ENCODE results near the gene PKHD1.

Gene PKHD1

GRCh38 chr6:51915098-51915497 lies 172.3 kb downstream of the PKHD1 start:
- DNase-seq (ENCODE audit: low spot score) (no peak), ATAC-seq (ENCODE audit: low read depth) (no peak)
- no peaks in the 10 kb centered on the region for H3K36me3 ChIP-seq (ENCODE audit: low read depth)
- H3K9me3 ChIP-seq (ENCODE audit: severe bottlenecking) = no peaks in the 10 kb centered on the region
- H3K4me1 ChIP-seq (ENCODE audit: insufficient read depth, poor library complexity, severe bottlenecking) = no peaks in the 10 kb centered on the region
- TF ChIP-seq, protein P1, sequence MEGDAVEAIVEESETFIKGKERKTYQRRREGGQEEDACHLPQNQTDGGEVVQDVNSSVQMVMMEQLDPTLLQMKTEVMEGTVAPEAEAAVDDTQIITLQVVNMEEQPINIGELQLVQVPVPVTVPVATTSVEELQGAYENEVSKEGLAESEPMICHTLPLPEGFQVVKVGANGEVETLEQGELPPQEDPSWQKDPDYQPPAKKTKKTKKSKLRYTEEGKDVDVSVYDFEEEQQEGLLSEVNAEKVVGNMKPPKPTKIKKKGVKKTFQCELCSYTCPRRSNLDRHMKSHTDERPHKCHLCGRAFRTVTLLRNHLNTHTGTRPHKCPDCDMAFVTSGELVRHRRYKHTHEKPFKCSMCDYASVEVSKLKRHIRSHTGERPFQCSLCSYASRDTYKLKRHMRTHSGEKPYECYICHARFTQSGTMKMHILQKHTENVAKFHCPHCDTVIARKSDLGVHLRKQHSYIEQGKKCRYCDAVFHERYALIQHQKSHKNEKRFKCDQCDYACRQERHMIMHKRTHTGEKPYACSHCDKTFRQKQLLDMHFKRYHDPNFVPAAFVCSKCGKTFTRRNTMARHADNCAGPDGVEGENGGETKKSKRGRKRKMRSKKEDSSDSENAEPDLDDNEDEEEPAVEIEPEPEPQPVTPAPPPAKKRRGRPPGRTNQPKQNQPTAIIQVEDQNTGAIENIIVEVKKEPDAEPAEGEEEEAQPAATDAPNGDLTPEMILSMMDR (IDR thresholded peaks at IDR 0.05; ENCODE audit: poor library complexity, severe bottlenecking) = no peak
- H3K27ac ChIP-seq (ENCODE audit: poor library complexity, severe bottlenecking) = no peak overlapping the region
- no peaks in the 10 kb centered on the region for H3K27me3 ChIP-seq (ENCODE audit: insufficient read depth, poor library complexity, severe bottlenecking)
- H3K4me3 ChIP-seq (ENCODE audit: severe bottlenecking) = no peak overlapping the region

DNA sequence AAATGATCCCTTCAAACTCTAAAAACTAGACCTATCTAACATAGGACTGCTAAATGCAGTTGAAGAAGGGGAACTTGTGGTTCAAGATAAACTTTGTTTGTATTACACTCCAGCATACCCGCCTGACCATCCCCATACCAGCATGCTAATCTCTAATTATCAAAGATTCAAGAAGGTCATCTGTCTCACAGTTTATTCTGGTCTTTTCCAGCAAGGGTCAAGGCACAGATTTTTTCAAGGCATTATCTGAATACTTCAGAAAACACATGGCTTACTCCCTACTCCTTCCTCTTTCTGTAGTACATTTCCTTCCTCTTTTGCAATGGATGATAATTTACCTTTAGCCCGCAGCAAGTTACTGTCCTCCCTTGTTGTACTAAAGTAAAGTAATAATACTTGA lies 174.1 kb downstream of the PKHD1 start:
- TF ChIP-seq, protein P1 (IDR thresholded peaks at IDR 0.05; ENCODE audit: poor library complexity, severe bottlenecking) = no peak

GRCh38 chr6:51910851-51911250 lies 176.6 kb downstream of the PKHD1 start:
- Histone ChIP-seq H3K27me3 (ENCODE audit: insufficient read depth, poor library complexity, severe bottlenecking) (no peaks in the 10 kb centered on the region), H3K36me3 (ENCODE audit: low read depth) (no peaks in the 10 kb centered on the region), H3K9me3 (ENCODE audit: severe bottlenecking) (no peaks in the 10 kb centered on the region), H3K4me1 (ENCODE audit: insufficient read depth, poor library complexity, severe bottlenecking) (no peaks in the 10 kb centered on the region), H3K4me3 (ENCODE audit: severe bottlenecking) (no peak overlapping the region), H3K27ac (ENCODE audit: poor library complexity, severe bottlenecking) (no peak overlapping the region)
- TF ChIP-seq, protein P1 (IDR thresholded peaks at IDR 0.05; ENCODE audit: poor library complexity, severe bottlenecking) = no peak
- ATAC-seq (ENCODE audit: low read depth) (no peak), DNase-seq (ENCODE audit: low spot score) (no peak)

More for the DNA sequence above, 174.1 kb downstream of the PKHD1 start:
- Histone ChIP-seq H3K36me3 (ENCODE audit: low read depth) (no peaks in the 10 kb centered on the region), H3K4me1 (ENCODE audit: insufficient read depth, poor library complexity, severe bottlenecking) (no peaks in the 10 kb centered on the region), H3K4me3 (ENCODE audit: severe bottlenecking) (no peak overlapping the region), H3K27me3 (ENCODE audit: insufficient read depth, poor library complexity, severe bottlenecking) (no peaks in the 10 kb centered on the region), H3K9me3 (ENCODE audit: severe bottlenecking) (no peaks in the 10 kb centered on the region), H3K27ac (ENCODE audit: poor library complexity, severe bottlenecking) (no peak overlapping the region)
- ATAC-seq (ENCODE audit: low read depth) (no peak), DNase-seq (ENCODE audit: low spot score) (no peak)

GRCh38 chr6:51908243-51908642 lies 179.2 kb downstream of the PKHD1 start:
- no peak overlapping the region for H3K4me3 ChIP-seq (ENCODE audit: severe bottlenecking)
- no peaks in the 10 kb centered on the region for H3K27me3 ChIP-seq (ENCODE audit: insufficient read depth, poor library complexity, severe bottlenecking)
- H3K4me1 ChIP-seq (ENCODE audit: insufficient read depth, poor library complexity, severe bottlenecking) = no peaks in the 10 kb centered on the region
- TF ChIP-seq, protein P1 (IDR thresholded peaks at IDR 0.05; ENCODE audit: poor library complexity, severe bottlenecking) = no peak
- ATAC-seq (ENCODE audit: low read depth) = no peak
- H3K27ac ChIP-seq (ENCODE audit: poor library complexity, severe bottlenecking) = no peak overlapping the region
- no peaks in the 10 kb centered on the region for H3K36me3 ChIP-seq (ENCODE audit: low read depth)
- H3K9me3 ChIP-seq (ENCODE audit: severe bottlenecking) = no peaks in the 10 kb centered on the region
- DNase-seq (ENCODE audit: low spot score) = no peak

GRCh38 chr6:51901766-51902764 lies 185.3 kb downstream of the PKHD1 start:
- no peak for DNase-seq (ENCODE audit: low spot score)

More at GRCh38 chr6:51901766-51902764, 185.3 kb downstream of the PKHD1 start:
- H3K9me3 ChIP-seq (ENCODE audit: severe bottlenecking) = no peaks in the 10 kb centered on the region
- H3K27ac ChIP-seq (ENCODE audit: poor library complexity, severe bottlenecking) = no peak overlapping the region
- H3K36me3 ChIP-seq (ENCODE audit: low read depth) = no peaks in the 10 kb centered on the region
- ATAC-seq (ENCODE audit: low read depth) = no peak
- no peak overlapping the region for H3K4me3 ChIP-seq (ENCODE audit: severe bottlenecking)
- TF ChIP-seq, protein P1 (IDR thresholded peaks at IDR 0.05; ENCODE audit: poor library complexity, severe bottlenecking) = no peak
- H3K27me3 ChIP-seq (ENCODE audit: insufficient read depth, poor library complexity, severe bottlenecking) = no peaks in the 10 kb centered on the region
- no peaks in the 10 kb centered on the region for H3K4me1 ChIP-seq (ENCODE audit: insufficient read depth, poor library complexity, severe bottlenecking)
